ENCODE results near the gene PDE6B.

- no peak for TF ChIP-seq CTCF (IDR thresholded peaks at IDR 0.05; ENCODE audit: poor library complexity)
- no peak for TF ChIP-seq EZH2phosphoT487 (IDR thresholded peaks at IDR 0.05; ENCODE audit: low read depth, severe bottlenecking, unreplicated experiment)
- no peak for TF ChIP-seq EZH2 (IDR thresholded peaks at IDR 0.05; ENCODE audit: borderline replicate concordance)
Measured at GRCh38 chr4:647481-647880, 22.1 kb downstream of the PDE6B start.
